Chondrocyte (in vitro differentiated cells): ENCODE data around the gene DOCK8. TPM values are rescaled to one million over a fixed set of nuclear protein-coding genes. Genes with fewer than 3 reads are reported as not detected.

Source experiments
- DNase-seq: peaks from one replicate; pipeline ENCODE4 v3.0.0; 2021; ENCODE audit warnings: mixed read lengths, low spot score
- H3K27ac Mint-ChIP-seq: one replicate; pipeline ENCODE4 v1.8.0; 2021; ENCODE audit warnings: mild to moderate bottlenecking, moderate library complexity, mixed read lengths; ENCODE audit not compliant: unreplicated experiment
- H3K27me3 Mint-ChIP-seq: 2 replicates; pipeline ENCODE4 v1.8.0; 2021; ENCODE audit warnings: low read depth, mixed read lengths
- H3K36me3 Mint-ChIP-seq: 2 replicates; pipeline ENCODE4 v1.8.0; 2021; ENCODE audit warnings: low read depth, mixed read lengths
- H3K4me1 Mint-ChIP-seq: 2 replicates; pipeline ENCODE4 v1.8.0; 2021; ENCODE audit warnings: low read depth, mild to moderate bottlenecking, mixed read lengths
- H3K4me3 Mint-ChIP-seq: one replicate; pipeline ENCODE4 v1.8.0; 2021; ENCODE audit warnings: mild to moderate bottlenecking, moderate library complexity, mixed read lengths; ENCODE audit not compliant: unreplicated experiment
- H3K9me3 Mint-ChIP-seq: 2 replicates; pipeline ENCODE4 v1.8.0; 2021; ENCODE audit warnings: low read depth, mixed read lengths
- total RNA-seq: library from RNA; stranded (reverse); gene quantifications from 3 replicates; pipeline ENCODE4 v1.2.1, GENCODE V29; 2021
- TF ChIP-seq, protein P1 (sequence below): fragments of 200-600 bp; sonication (generic); IDR thresholded peaks from 2 replicates; pipeline ENCODE4 v1.5.0; 2021; ENCODE audit warnings: antibody characterized with exemption, mild to moderate bottlenecking, moderate library complexity

DOCK8 gene
- total RNA-seq, 1 donor from 2014 or later, result 0.17 TPM

DNA sequence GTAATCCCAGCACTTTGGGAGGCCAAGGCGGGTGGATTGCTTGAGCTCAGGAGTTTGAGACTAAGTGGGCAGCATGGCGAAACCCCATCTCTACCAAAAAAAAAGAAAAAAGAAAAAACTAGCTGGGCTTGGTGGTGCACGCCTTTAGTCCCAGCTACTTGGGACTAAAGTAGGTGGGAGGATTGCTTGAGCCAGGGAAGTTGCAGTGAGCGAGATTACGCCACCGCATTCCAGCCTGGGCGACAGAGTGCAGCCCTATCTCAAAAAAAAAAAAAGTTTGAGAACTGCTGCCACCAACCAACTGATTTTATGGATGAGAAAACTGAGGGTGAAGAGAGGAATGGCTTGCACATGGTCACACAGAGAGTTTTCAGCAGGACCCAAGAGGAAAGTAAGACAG lies 175.1 kb downstream of the DOCK8 start:
- no peak overlapping the region for H3K4me3 Mint-ChIP-seq
- no peaks in the 10 kb centered on the region for H3K4me1 Mint-ChIP-seq
- no peak overlapping the region for H3K27ac Mint-ChIP-seq
- H3K36me3 Mint-ChIP-seq, result no peaks in the 10 kb centered on the region
- TF ChIP-seq, protein P1, sequence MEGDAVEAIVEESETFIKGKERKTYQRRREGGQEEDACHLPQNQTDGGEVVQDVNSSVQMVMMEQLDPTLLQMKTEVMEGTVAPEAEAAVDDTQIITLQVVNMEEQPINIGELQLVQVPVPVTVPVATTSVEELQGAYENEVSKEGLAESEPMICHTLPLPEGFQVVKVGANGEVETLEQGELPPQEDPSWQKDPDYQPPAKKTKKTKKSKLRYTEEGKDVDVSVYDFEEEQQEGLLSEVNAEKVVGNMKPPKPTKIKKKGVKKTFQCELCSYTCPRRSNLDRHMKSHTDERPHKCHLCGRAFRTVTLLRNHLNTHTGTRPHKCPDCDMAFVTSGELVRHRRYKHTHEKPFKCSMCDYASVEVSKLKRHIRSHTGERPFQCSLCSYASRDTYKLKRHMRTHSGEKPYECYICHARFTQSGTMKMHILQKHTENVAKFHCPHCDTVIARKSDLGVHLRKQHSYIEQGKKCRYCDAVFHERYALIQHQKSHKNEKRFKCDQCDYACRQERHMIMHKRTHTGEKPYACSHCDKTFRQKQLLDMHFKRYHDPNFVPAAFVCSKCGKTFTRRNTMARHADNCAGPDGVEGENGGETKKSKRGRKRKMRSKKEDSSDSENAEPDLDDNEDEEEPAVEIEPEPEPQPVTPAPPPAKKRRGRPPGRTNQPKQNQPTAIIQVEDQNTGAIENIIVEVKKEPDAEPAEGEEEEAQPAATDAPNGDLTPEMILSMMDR, result no peak
- H3K9me3 Mint-ChIP-seq, result no peaks in the 10 kb centered on the region
- no peak for DNase-seq
- peaks cover 15% of the 10 kb centered on the region for H3K27me3 Mint-ChIP-seq

DNA sequence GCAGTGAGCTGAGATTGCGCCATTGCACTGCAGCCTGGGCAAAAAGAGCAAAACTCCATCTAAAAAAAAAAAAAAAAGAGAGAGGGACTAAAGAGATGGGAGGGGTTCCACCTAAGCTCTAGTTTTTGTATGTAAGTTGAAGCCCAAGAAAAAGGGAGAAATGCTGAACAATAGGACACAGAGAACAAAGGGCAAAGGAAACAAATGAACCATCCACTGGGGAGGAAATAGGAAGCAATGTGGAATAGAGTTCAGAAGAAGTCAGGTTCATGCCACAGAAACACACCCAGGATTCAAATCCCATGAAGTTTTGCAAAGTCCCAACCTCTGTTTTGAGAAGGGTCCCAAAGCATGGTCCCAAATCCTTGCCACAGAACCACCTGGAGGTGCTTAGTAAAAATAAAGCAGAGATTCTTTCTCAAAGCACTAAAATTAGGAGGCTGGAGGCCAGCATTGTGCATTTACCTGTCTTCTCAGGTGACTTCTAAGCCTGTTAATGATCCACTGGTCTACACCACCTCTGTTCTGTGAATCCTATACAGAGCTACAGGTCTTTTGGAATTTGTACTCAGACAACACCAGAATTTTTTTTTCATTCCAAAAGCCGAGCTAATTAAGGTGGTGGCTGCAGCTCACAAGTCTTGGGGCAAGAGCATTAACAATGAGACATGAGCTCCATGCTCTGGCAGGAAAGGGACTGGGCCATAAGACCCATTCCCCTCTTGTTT lies 177.6 kb downstream of the DOCK8 start:
- peaks cover 15% of the 10 kb centered on the region for H3K27me3 Mint-ChIP-seq
- DNase-seq, result no peak
- TF ChIP-seq, protein P1, result no peak

DNA sequence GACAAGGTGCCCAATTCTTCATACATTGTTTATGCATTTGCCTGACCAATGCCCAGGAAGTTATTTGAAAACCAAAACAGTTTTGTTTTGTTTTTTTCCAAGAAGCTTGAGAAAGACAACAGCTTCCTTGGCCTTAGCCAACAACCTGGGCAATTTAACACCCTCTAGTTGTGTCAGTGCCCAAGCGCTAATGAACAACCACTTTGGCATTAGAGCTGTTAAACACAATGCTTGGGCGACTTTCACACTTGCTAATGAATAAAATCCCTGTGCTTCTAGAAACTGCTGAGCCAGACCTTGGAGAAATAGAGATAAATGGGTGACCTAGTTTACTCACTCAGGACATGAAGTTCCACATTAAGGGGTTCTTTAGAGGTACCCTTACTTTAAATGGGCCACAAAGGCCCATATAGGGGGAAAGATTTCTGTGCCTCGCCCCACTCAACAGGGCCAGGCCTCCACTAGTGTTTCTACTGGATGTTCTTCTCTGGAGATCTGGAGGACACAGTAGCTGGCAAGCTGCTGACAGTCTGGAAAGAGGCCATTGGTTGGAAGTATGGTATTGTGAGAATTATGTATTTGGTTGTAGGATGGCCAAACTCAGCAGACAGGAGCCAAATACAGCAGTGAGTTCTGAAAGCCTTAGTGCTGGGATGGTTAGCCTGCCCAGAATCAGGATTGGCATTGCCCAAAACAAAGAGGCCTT lies 179.8 kb downstream of the DOCK8 start:
- H3K27me3 Mint-ChIP-seq, result peaks cover 6% of the 10 kb centered on the region
- H3K9me3 Mint-ChIP-seq, result no peaks in the 10 kb centered on the region
- no peak overlapping the region for H3K4me3 Mint-ChIP-seq
- H3K4me1 Mint-ChIP-seq, result no peaks in the 10 kb centered on the region
- no peaks in the 10 kb centered on the region for H3K36me3 Mint-ChIP-seq
- no peak for DNase-seq
- H3K27ac Mint-ChIP-seq, result no peak overlapping the region
- TF ChIP-seq, protein P1, result no peak

More for the DNA sequence above, 177.6 kb downstream of the DOCK8 start:
- no peak overlapping the region for H3K4me3 Mint-ChIP-seq
- no peaks in the 10 kb centered on the region for H3K9me3 Mint-ChIP-seq
- no peak overlapping the region for H3K27ac Mint-ChIP-seq
- H3K36me3 Mint-ChIP-seq, result no peaks in the 10 kb centered on the region
- H3K4me1 Mint-ChIP-seq, result no peaks in the 10 kb centered on the region

DNA sequence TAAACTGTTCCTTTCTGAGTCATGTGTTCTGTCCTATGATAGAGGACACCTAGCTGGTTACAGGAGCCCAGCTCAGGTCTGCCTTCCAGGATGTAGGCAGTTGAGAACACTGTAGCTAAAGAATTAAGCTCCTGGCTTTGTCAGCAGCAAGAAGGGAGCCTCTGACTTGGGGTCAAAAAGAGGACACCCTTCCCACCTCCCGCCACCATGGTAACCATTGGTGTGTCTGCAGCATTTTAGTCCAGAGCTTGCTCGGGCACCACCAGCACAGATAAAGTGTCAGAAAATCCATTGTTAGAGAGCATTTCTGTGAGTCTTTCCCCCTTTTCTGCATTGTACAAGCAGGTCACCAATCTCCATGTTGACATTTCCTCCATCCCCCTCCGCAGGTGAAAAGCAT lies 181.7 kb downstream of the DOCK8 start:
- Mint-ChIP-seq H3K9me3 (no peaks in the 10 kb centered on the region), H3K27me3 (peaks cover 1% of the 10 kb centered on the region), H3K27ac (no peak overlapping the region), H3K36me3 (no peaks in the 10 kb centered on the region), H3K4me3 (no peak overlapping the region), H3K4me1 (no peaks in the 10 kb centered on the region)
- no peak for DNase-seq
- TF ChIP-seq, protein P1, result no peak

DNA sequence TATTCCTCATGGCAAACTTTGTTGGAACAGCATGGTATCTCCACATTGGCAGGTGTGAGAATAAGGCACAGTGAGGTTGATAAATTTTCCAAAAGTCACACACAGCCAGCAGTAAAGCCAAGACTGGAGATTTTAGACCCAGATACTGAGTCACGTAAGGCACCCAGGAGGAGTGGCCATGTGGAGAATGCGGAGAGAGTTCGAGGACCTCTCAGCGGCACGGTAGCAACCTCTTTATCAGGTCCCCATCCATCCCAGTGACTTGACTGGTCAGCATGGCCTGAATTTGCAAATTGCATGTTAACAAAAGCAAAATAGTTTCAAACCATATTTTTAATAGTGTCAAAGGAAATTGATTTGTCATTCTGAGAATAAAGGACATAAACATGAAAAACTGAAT lies 183.4 kb downstream of the DOCK8 start:
- no peaks in the 10 kb centered on the region for H3K4me1 Mint-ChIP-seq
- no peak for DNase-seq
- no peak overlapping the region for H3K27ac Mint-ChIP-seq
- no peak overlapping the region for H3K4me3 Mint-ChIP-seq
- H3K36me3 Mint-ChIP-seq, result no peaks in the 10 kb centered on the region
- H3K9me3 Mint-ChIP-seq, result no peaks in the 10 kb centered on the region
- TF ChIP-seq, protein P1, result no peak
- peaks cover 4% of the 10 kb centered on the region for H3K27me3 Mint-ChIP-seq
